ENCODE results near the gene AMER3.

Gene AMER3

DNA sequence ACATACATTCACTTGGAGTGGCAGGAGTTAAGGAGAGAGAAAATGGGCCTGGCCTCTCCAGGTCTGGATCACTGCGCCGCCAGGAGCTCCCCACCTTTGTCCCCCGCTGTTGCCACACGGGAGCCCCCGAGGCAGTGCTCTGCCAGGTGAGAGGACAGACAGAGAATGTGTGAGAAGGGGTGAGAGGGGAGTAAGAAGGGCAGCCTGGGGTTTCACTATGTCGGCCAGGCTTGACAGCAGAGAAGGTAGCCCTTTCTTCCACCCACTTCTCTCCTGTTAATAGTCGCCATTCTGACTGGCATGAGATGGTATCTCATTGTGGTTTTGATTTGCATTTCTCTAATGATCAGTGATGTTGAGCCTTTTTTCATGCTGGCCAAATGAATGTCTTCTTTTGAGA lies 55.1 kb downstream of the AMER3 start:
- Histone ChIP-seq H3K27ac (no peak overlapping the region), H3K4me3 (no peak overlapping the region)

DNA sequence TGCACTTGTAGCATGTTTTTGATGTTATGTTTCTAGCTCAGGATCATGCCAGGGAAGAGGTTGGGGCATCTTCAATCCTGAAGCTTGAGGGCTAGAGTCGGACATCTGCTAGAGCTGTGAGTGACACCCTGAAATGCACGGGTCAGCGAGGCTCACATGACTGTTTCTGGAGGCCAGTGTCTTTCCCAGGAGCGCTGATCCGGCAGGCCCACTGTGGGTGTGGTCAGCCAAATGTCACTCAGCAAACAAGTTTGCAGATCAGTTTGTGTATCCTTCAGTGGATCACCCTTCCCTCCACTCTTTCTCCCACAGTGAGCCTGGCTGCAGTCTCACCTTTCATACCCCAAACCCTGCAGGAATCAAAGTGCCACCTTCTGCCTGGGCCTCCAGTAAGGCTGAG lies 58.4 kb downstream of the AMER3 start:
- H3K27ac ChIP-seq, result no peak overlapping the region

DNA sequence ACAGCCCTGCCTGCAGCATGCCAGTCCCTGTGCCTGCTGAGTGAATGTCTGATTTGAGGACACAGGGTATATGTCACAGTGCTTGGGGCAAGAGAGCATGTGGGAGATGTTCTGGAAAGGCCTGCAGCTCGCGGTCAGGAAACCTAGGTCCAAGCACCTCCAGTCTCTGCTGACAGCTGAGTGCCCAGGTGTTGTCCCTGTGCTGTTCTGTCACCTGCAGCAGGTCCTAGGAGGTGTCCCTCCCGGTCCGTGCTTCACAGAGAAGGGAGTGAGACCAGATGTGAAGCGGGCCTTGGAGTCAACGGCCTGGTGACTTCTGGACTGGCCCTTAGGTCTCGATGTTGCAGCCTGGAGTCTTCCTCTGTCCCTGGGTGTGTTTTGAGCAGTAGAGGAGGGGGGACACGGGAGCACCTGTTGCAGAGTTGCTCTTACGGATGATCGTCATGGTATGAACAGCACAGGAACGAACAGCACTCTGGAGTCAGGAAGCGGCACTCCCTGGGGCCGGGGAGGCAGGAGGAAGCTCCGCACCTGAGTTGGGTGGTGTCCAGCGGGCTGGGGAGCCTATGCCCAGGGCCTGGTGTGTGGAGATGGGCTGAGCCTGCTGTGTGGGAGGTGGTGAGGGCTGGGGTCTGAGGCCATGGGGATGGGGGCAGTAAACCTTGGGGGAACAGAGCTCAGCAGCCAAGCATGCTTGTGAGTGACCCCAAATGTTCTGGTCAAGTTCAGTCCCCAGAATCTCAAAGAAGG lies 59.8 kb downstream of the AMER3 start:
- Histone ChIP-seq H3K4me3 (no peak overlapping the region), H3K27ac (no peak overlapping the region)

More for the DNA sequence above, 58.4 kb downstream of the AMER3 start:
- no peak overlapping the region for H3K4me3 ChIP-seq

Measured in skin epidermis (tissue), 12 donors.